Measurements from ENCODE around the gene CALM1. TPM values are rescaled to one million over a fixed set of nuclear protein-coding genes. Genes with fewer than 3 reads are reported as not detected.

Gene CALM1
- total and polyA plus RNA-seq, 4 donors, result 490 to 1,141 (median 1,028) TPM

GRCh38 chr14:90421001-90421631 lies 24.3 kb downstream of the CALM1 start:
- WGBS (ENCODE audit: insufficient coverage), result 43% methylated on average over 6 of the region's 7 CpGs
- H3K27ac ChIP-seq (ENCODE audit: low read depth, low read length), result no peak overlapping the region

DNA sequence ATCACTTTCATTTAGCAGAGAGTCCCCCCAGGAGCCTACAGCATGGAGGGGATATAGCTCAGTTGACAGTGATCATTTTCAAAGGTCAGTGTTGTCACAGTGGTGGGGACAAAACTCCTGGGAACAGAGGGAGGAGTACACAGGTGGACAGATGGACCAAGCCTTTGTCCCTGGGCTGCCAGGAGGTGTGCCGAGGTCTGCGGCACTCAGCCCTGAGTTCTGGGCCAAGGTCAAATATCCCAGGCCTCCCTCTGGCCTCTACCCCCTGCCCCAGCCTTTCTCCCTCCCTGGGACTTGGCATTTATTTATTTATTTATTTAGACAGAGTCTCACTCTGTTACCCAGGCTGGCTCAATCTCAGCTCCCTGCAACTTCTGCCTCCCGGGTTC lies 24.8 kb downstream of the CALM1 start:
- Histone ChIP-seq H3K9me3 (ENCODE audit: control insufficient read depth, insufficient read depth, low read length) (peaks cover 2% of the 10 kb centered on the region), H3K4me1 (ENCODE audit: control insufficient read depth, insufficient read depth, low read length) (peaks cover 43% of the 10 kb centered on the region), H3K27ac (ENCODE audit: low read depth, low read length) (no peak overlapping the region), H3K4me3 (ENCODE audit: low read depth, low read length) (no peak overlapping the region), H3K36me3 (ENCODE audit: control insufficient read depth, insufficient read depth, low read length) (no peaks in the 10 kb centered on the region), H3K27me3 (ENCODE audit: control insufficient read depth, insufficient read depth, low read length) (no peaks in the 10 kb centered on the region)
- 70% methylated on average over 2 of the region's 3 CpGs for WGBS (ENCODE audit: insufficient coverage)
- no peak for DNase-seq (ENCODE audit: low read depth in 4 of 6, low spot score in 6 of 6)

More at GRCh38 chr14:90421001-90421631, 24.3 kb downstream of the CALM1 start:
- Histone ChIP-seq H3K27me3 (ENCODE audit: control insufficient read depth, insufficient read depth, low read length) (no peaks in the 10 kb centered on the region), H3K36me3 (ENCODE audit: control insufficient read depth, insufficient read depth, low read length) (no peaks in the 10 kb centered on the region), H3K4me1 (ENCODE audit: control insufficient read depth, insufficient read depth, low read length) (peaks cover 44% of the 10 kb centered on the region), H3K4me3 (ENCODE audit: low read depth, low read length) (no peak overlapping the region), H3K9me3 (ENCODE audit: control insufficient read depth, insufficient read depth, low read length) (peaks cover 2% of the 10 kb centered on the region)
- DNase-seq (ENCODE audit: low read depth in 4 of 6, low spot score in 6 of 6), result no peak

GRCh38 chr14:90423166-90423565 lies 26.3 kb downstream of the CALM1 start:
- H3K4me3 ChIP-seq (ENCODE audit: low read depth, low read length), result no peak overlapping the region
- no peak overlapping the region for H3K27ac ChIP-seq (ENCODE audit: low read depth, low read length)
- H3K36me3 ChIP-seq (ENCODE audit: control insufficient read depth, insufficient read depth, low read length), result no peaks in the 10 kb centered on the region
- DNase-seq (ENCODE audit: low read depth in 4 of 6, low spot score in 6 of 6), result no peak
- peaks cover 44% of the 10 kb centered on the region for H3K4me1 ChIP-seq (ENCODE audit: control insufficient read depth, insufficient read depth, low read length)
- H3K9me3 ChIP-seq (ENCODE audit: control insufficient read depth, insufficient read depth, low read length), result no peaks in the 10 kb centered on the region
- 85% methylated on average over 9 of the region's 13 CpGs for WGBS (ENCODE audit: insufficient coverage)
- H3K27me3 ChIP-seq (ENCODE audit: control insufficient read depth, insufficient read depth, low read length), result no peaks in the 10 kb centered on the region

DNA sequence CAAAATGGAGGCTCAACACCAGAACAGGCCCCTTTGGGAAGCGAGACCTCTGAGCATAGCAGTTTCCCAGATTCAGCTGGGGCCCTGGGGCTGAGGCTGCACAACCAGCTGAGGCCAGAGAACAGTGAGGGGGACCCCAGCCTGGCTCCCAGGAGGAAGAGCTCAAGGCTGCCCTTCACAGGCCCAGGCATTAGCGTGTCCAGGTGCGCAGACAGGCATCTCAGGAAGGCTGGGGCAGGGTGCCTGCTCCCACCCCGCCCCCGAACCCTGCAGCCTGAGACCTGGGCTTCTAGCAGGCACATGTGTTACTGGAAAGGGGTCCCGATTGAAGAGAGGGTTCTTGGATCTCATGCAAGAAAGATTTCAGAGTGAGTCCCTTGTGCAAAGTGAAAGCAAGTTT lies 27.2 kb downstream of the CALM1 start:
- Histone ChIP-seq H3K4me1 (ENCODE audit: control insufficient read depth, insufficient read depth, low read length) (peaks cover 37% of the 10 kb centered on the region), H3K27ac (ENCODE audit: low read depth, low read length) (no peak overlapping the region), H3K36me3 (ENCODE audit: control insufficient read depth, insufficient read depth, low read length) (no peaks in the 10 kb centered on the region), H3K27me3 (ENCODE audit: control insufficient read depth, insufficient read depth, low read length) (no peaks in the 10 kb centered on the region), H3K9me3 (ENCODE audit: control insufficient read depth, insufficient read depth, low read length) (no peaks in the 10 kb centered on the region), H3K4me3 (ENCODE audit: low read depth, low read length) (no peak overlapping the region)
- no peak for DNase-seq (ENCODE audit: low read depth in 4 of 6, low spot score in 6 of 6)
- WGBS (ENCODE audit: insufficient coverage), result 97% methylated on average over 5 of the region's 6 CpGs

- WGBS (ENCODE audit: insufficient coverage), result 55% methylated on average over 14 of the region's 17 CpGs
- peaks cover 30% of the 10 kb centered on the region for H3K4me1 ChIP-seq (ENCODE audit: control insufficient read depth, insufficient read depth, low read length)
- H3K9me3 ChIP-seq (ENCODE audit: control insufficient read depth, insufficient read depth, low read length), result no peaks in the 10 kb centered on the region
- no peak overlapping the region for H3K4me3 ChIP-seq (ENCODE audit: low read depth, low read length)
- H3K27ac ChIP-seq (ENCODE audit: low read depth, low read length), result no peak overlapping the region
- peak in 2 of 6 donors; percentile 64 to 69 for DNase-seq (ENCODE audit: low read depth in 4 of 6, low spot score in 6 of 6)
- no peaks in the 10 kb centered on the region for H3K36me3 ChIP-seq (ENCODE audit: control insufficient read depth, insufficient read depth, low read length)
- H3K27me3 ChIP-seq (ENCODE audit: control insufficient read depth, insufficient read depth, low read length), result no peaks in the 10 kb centered on the region
Measured at GRCh38 chr14:90424686-90425372, 28.0 kb downstream of the CALM1 start.

DNA sequence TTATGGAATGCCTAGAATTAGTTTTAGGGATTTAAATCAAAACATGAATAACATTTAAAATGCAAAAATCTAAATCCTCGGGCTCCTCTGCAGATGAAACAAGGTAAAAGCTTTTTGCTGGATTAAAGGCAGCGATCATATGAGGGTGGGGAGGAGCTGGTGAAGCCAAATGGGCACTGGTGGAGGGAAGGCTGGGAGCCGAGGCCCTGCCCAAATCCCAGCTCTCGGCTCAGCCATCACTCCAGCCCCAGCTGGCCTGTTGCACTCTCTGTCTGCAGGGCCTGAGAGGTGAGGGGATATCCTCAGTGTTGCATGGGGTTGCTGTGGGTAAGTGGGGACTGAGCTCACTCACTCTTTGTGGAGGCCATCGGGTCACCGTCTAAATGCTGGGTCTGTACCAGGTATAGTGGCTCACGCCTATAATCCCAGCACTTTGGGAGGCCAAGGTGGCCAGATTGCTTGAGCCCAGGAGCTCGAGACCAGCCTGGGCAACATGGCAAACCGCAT lies 28.6 kb downstream of the CALM1 start:
- Histone ChIP-seq H3K4me1 (ENCODE audit: control insufficient read depth, insufficient read depth, low read length) (peaks cover 30% of the 10 kb centered on the region), H3K27ac (ENCODE audit: low read depth, low read length) (no peak overlapping the region), H3K4me3 (ENCODE audit: low read depth, low read length) (no peak overlapping the region), H3K27me3 (ENCODE audit: control insufficient read depth, insufficient read depth, low read length) (no peaks in the 10 kb centered on the region), H3K36me3 (ENCODE audit: control insufficient read depth, insufficient read depth, low read length) (no peaks in the 10 kb centered on the region), H3K9me3 (ENCODE audit: control insufficient read depth, insufficient read depth, low read length) (no peaks in the 10 kb centered on the region)
- 92% methylated on average over 7 of the region's 9 CpGs for WGBS (ENCODE audit: insufficient coverage)
- DNase-seq (ENCODE audit: low read depth in 4 of 6, low spot score in 6 of 6), result no peak

DNA sequence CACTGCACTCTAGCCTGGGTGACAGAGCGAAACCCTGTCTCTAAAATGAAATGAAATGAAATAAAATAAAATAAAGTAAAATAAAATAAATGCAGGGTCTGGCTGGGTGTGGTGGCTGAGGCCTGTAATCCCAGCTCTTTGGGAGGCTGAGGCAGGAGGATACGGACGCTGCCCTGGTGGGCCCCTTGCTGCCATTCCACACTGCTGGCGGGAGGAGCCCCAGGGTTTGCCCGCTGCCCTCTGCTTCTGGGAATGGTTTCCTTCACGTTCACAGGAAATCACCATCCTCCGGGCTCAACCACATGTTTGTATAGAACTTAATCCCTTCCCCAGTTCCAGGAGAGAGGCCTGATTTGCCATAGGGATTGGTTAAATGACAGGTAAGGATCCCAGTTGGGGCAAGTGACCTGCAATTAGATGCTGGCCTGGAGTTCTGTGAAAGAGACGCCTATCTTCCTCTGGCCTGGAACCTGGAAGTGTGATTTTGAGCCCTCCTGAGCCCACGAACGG lies 29.3 kb downstream of the CALM1 start:
- H3K4me1 ChIP-seq (ENCODE audit: control insufficient read depth, insufficient read depth, low read length), result peaks cover 30% of the 10 kb centered on the region
- H3K4me3 ChIP-seq (ENCODE audit: low read depth, low read length), result no peak overlapping the region
- 83% methylated on average over 2 of the region's 10 CpGs for WGBS (ENCODE audit: insufficient coverage)
- no peak overlapping the region for H3K27ac ChIP-seq (ENCODE audit: low read depth, low read length)
- H3K27me3 ChIP-seq (ENCODE audit: control insufficient read depth, insufficient read depth, low read length), result no peaks in the 10 kb centered on the region
- DNase-seq (ENCODE audit: low read depth in 4 of 6, low spot score in 6 of 6), result no peak
- no peaks in the 10 kb centered on the region for H3K9me3 ChIP-seq (ENCODE audit: control insufficient read depth, insufficient read depth, low read length)
- H3K36me3 ChIP-seq (ENCODE audit: control insufficient read depth, insufficient read depth, low read length), result no peaks in the 10 kb centered on the region

GRCh38 chr14:90426663-90427062 lies 29.8 kb downstream of the CALM1 start:
- Histone ChIP-seq H3K9me3 (ENCODE audit: control insufficient read depth, insufficient read depth, low read length) (no peaks in the 10 kb centered on the region), H3K27ac (ENCODE audit: low read depth, low read length) (no peak overlapping the region), H3K4me3 (ENCODE audit: low read depth, low read length) (no peak overlapping the region), H3K27me3 (ENCODE audit: control insufficient read depth, insufficient read depth, low read length) (no peaks in the 10 kb centered on the region), H3K4me1 (ENCODE audit: control insufficient read depth, insufficient read depth, low read length) (peaks cover 30% of the 10 kb centered on the region), H3K36me3 (ENCODE audit: control insufficient read depth, insufficient read depth, low read length) (no peaks in the 10 kb centered on the region)
- peak in 1 of 6 donors; percentile 47 for DNase-seq (ENCODE audit: low read depth in 4 of 6, low spot score in 6 of 6)
- 45% methylated on average over 9 of the region's 10 CpGs for WGBS (ENCODE audit: insufficient coverage)

- H3K27me3 ChIP-seq (ENCODE audit: control insufficient read depth, insufficient read depth, low read length), result no peaks in the 10 kb centered on the region
- no peaks in the 10 kb centered on the region for H3K9me3 ChIP-seq (ENCODE audit: control insufficient read depth, insufficient read depth, low read length)
- no peak overlapping the region for H3K4me3 ChIP-seq (ENCODE audit: low read depth, low read length)
- H3K27ac ChIP-seq (ENCODE audit: low read depth, low read length), result peak overlapping the region; percentile 29
- peaks cover 30% of the 10 kb centered on the region for H3K4me1 ChIP-seq (ENCODE audit: control insufficient read depth, insufficient read depth, low read length)
- H3K36me3 ChIP-seq (ENCODE audit: control insufficient read depth, insufficient read depth, low read length), result no peaks in the 10 kb centered on the region
- no peak for DNase-seq (ENCODE audit: low read depth in 4 of 6, low spot score in 6 of 6)
- WGBS (ENCODE audit: insufficient coverage), result 70% methylated on average over 4 of the region's 12 CpGs
Measured at GRCh38 chr14:90427848-90428426, 31.1 kb downstream of the CALM1 start.

Measured in spinal cord (tissue), 10 donors.